GM19025 (cell line): ENCODE results near the gene PPARG.

Experiments
- ATAC-seq: cut with Tn5 transposase; IDR thresholded peaks from one replicate; pipeline ENCODE4 v1.9.1; 2021; ENCODE audit warnings: mild to moderate bottlenecking, low read depth, moderate library complexity; ENCODE audit not compliant: unreplicated experiment

The PPARG gene

DNA sequence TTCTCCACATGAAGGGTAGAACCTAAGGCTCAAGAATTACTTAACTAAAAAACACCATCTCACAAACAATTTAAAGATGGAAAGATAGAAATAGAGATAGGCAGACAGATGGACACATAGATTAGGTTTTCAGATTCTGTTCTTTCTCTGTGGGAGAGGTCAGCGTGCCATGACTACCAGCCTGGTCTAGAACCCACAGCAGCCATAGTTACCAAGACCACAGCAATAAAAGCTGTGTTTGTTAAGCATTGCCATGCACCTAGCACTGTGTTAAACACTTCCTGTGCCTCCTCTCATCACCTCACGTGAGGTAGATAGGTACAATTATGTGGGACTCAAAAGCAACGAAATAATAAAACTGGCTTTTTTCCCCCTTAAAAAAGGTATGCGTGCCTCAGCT lies 112.3 kb downstream of the PPARG start:
- no peak for ATAC-seq

- ATAC-seq = no peak
These were observed 116.8 kb downstream of the PPARG start for GRCh38 chr3:12405432-12406272.

GRCh38 chr3:12408984-12409683 lies 120.3 kb downstream of the PPARG start:
- ATAC-seq = no peak

- no peak for ATAC-seq
These were observed 121.1 kb downstream of the PPARG start for GRCh38 chr3:12409684-12410596.

- ATAC-seq = no peak
These were observed 124.9 kb downstream of the PPARG start for GRCh38 chr3:12413721-12414255.

- no peak for ATAC-seq
These were observed 126.3 kb downstream of the PPARG start for GRCh38 chr3:12415014-12415680.

DNA sequence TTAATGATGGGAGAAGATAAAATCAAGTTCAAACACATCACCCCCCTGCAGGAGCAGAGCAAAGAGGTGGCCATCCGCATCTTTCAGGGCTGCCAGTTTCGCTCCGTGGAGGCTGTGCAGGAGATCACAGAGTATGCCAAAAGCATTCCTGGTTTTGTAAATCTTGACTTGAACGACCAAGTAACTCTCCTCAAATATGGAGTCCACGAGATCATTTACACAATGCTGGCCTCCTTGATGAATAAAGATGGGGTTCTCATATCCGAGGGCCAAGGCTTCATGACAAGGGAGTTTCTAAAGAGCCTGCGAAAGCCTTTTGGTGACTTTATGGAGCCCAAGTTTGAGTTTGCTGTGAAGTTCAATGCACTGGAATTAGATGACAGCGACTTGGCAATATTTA lies 127.9 kb downstream of the PPARG start:
- no peak for ATAC-seq

DNA sequence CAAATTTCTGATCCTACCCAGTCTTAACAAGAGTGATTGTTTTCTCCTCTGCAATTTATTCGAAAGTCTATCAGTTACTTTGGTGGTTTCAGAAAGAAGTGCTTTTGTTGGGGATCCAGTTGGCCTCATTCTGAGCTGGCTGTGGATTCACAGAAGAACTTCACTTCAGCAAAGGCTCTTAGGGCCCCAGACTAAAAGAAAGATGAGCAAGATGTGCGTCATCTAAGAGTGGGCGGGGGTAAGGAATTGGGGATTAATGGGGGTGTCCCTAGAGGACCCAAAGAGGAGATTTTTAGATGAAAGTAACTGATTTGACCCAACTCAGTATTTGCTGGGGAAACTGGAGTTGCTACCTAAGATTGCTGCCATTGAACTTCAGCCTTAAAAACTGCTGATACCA lies 131.5 kb downstream of the PPARG start:
- no peak for ATAC-seq

DNA sequence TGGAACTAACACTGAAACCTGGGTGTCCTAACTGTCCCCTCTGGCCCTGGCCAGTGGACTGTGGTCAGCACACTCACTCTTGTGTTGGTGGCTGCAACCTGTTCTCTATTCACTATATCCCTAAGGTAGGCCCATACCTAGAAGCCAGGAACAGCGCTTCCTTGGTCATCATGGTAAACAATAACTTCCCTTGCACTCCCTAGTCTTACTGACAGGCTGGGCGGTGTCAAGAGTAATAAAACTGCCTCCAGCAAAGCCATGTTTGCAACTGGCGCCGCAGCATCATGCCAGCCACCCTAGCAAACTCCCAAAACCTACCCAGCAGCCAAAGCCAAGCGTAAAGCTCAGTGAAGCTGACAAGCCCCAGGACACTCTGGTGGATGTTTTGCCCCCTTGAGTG lies 132.3 kb downstream of the PPARG start:
- no peak for ATAC-seq

DNA sequence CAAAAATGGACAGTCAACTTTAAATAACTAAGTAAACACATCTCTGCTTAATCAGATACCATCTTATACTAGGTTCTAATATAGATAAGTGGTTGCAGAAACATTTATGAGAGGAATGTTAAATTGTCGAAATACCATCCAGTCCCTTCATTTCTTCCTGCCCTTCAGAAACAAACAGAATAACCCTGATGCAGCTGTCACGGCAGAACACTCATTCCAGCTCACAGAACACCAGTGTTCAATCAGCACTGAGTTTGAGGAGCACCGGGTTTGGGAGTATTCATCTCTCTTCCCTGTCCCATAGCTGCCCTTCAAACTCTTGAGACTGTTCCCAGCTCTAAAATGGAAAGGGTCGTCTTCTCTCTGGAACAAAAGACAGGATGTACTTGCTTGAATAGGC lies 134.3 kb downstream of the PPARG start:
- ATAC-seq = no peak

DNA sequence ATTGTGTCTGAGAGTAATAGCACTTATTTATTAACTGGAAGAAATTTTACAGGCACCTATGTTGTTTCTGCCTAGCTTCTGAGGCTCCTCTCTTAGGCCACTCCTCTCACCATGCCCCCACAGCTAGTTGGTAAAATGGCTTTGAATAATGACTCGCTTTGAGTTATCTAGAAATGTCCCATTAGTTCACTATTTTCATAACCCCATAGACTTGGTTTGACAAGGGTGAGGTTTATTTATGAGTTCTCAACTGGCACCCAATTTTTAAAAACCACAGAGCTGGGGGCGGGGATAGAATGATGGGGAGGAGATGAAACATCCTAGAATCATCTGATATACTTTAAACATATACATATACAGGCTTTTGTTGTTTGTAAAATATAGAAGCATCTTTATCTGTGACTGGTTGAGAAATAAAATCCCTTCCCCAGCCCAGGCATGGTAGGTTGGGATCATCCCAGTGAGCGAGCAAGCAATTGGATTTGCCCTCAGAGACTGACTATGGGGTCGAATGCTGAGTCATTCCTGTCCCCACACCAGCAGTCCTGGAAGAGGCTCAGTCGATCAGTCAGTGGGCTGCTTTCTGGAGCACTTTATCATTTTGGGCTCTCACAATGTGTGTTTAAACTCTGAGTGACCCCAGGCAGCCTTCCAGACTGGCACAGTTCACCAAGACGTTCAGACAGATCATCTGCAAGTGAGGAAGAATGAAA lies 135.2 kb downstream of the PPARG start:
- no peak for ATAC-seq

- no peak for ATAC-seq
These were observed 135.9 kb downstream of the PPARG start for GRCh38 chr3:12424635-12425319.

GRCh38 chr3:12425850-12426579 lies 137.1 kb downstream of the PPARG start:
- ATAC-seq = no peak

- ATAC-seq = no peak
These were observed 138.7 kb downstream of the PPARG start for GRCh38 chr3:12427551-12427950.

- no peak for ATAC-seq
These were observed 139.3 kb downstream of the PPARG start for GRCh38 chr3:12428126-12428525.

GRCh38 chr3:12430086-12430485 lies 141.2 kb downstream of the PPARG start:
- ATAC-seq = no peak

- no peak for ATAC-seq
These were observed 145.0 kb downstream of the PPARG start for GRCh38 chr3:12433823-12434222.

GRCh38 chr3:12436514-12437220 lies 147.8 kb downstream of the PPARG start:
- no peak for ATAC-seq
